IMR-90 (cell line): Measurements from ENCODE around the gene RSRC2. TPM values are rescaled to one million over a fixed set of nuclear protein-coding genes. Genes with fewer than 3 reads are reported as not detected.

ENCODE experiments used
- ATAC-seq: fragments of 200-7000 bp; cut with Tn5 transposase; 2 replicates; pipeline ENCODE4 v1.9.1; 2020; ENCODE audit warnings: low read depth, mild to moderate bottlenecking, moderate library complexity
- BruUV-seq: library from RNA; stranded (reverse); fragments of 400-500 nt; replicated peaks from 2 replicates; lab custom pipeline; 2021; lab: Mats Ljungman, UMichigan
- CTCF ChIA-PET: fragments of 300-600 bp; formaldehyde crosslinking; extraction: SDS; loops from one replicate; lab custom pipeline; 2021; ENCODE audit warnings: antibody characterized with exemption; lab: Yijun Ruan, JAX
- POLR2A ChIA-PET: fragments of 300-600 bp; sonication (Branson Sonifier 250); formaldehyde crosslinking; loops from one replicate; lab custom pipeline; 2022; ENCODE audit warnings: antibody characterized with exemption; ENCODE audit not compliant: unreplicated experiment; lab: Charles Lee
- DNase-seq: peaks from one replicate; pipeline ENCODE4 v3.0.0; 2013
- H2AFZ ChIP-seq: replicated peaks from 2 replicates; pipeline ENCODE3; 2013; ENCODE audit warnings: low read length, mild to moderate bottlenecking; ENCODE audit not compliant: poor library complexity
- H2AK5ac ChIP-seq: 2 replicates; pipeline ENCODE4 v1.6.1; 2013; ENCODE audit warnings: low read depth, low read length, inconsistent platforms
- H2AK9ac ChIP-seq: replicated peaks from 2 replicates; pipeline ENCODE3; 2013; ENCODE audit warnings: mild to moderate bottlenecking, low read depth, low read length, moderate library complexity; ENCODE audit not compliant: poor library complexity
- H2BK120ac ChIP-seq: 2 replicates; pipeline ENCODE4 v1.6.1; 2013; ENCODE audit warnings: low read depth, low read length, inconsistent platforms
- H2BK15ac ChIP-seq: 3 replicates; pipeline ENCODE4 v1.6.1; 2013; ENCODE audit warnings: low read depth, low read length, inconsistent platforms
- H2BK20ac ChIP-seq: 2 replicates; pipeline ENCODE4 v1.6.1; 2013; ENCODE audit warnings: low read depth, mild to moderate bottlenecking, inconsistent platforms, low read length, moderate library complexity
- H2BK5ac ChIP-seq: 2 replicates; pipeline ENCODE4 v1.6.1; 2013; ENCODE audit warnings: mild to moderate bottlenecking, low read depth, low read length, inconsistent platforms; ENCODE audit not compliant: poor library complexity, severe bottlenecking
- H3K14ac ChIP-seq: replicated peaks from 2 replicates; pipeline ENCODE4 v1.6.1; 2013; ENCODE audit warnings: low read depth, low read length, inconsistent platforms
- H3K18ac ChIP-seq: 2 replicates; pipeline ENCODE4 v1.6.1; 2013; ENCODE audit warnings: low read depth, low read length, control low read depth
- H3K23ac ChIP-seq: 2 replicates; pipeline ENCODE4 v1.6.1; 2013; ENCODE audit warnings: low read depth, low read length, inconsistent platforms
- H3K27ac ChIP-seq: 2 replicates; pipeline ENCODE4 v1.5.1; 2013; ENCODE audit warnings: mild to moderate bottlenecking, control low read depth, low read length; ENCODE audit not compliant: insufficient read depth
- H3K27me3 ChIP-seq: 2 replicates; pipeline ENCODE4 v1.6.1; 2013; ENCODE audit warnings: low read length; ENCODE audit not compliant: control insufficient read depth, insufficient read depth
- H3K36me3 ChIP-seq: 2 replicates; pipeline ENCODE4 v1.6.1; 2013; ENCODE audit warnings: low read length, mixed read lengths; ENCODE audit not compliant: control insufficient read depth, insufficient read depth
- H3K4ac ChIP-seq: 2 replicates; pipeline ENCODE4 v1.6.1; 2013; ENCODE audit warnings: low read depth, low read length, inconsistent platforms
- H3K4me1 ChIP-seq: 2 replicates; pipeline ENCODE4 v1.6.1; 2013; ENCODE audit warnings: low read length, mixed read lengths; ENCODE audit not compliant: control insufficient read depth, insufficient read depth
- H3K4me2 ChIP-seq: 2 replicates; pipeline ENCODE4 v1.6.1; 2013; ENCODE audit warnings: low read depth, mild to moderate bottlenecking, control low read depth, low read length, moderate library complexity
- H3K4me3 ChIP-seq: 2 replicates; pipeline ENCODE4 v1.5.1; 2013; ENCODE audit warnings: low read depth, mild to moderate bottlenecking, control low read depth, low read length, moderate library complexity; ENCODE audit not compliant: insufficient read depth
- H3K56ac ChIP-seq: 2 replicates; pipeline ENCODE4 v1.6.1; 2013; ENCODE audit warnings: low read length, inconsistent platforms; ENCODE audit not compliant: insufficient read depth; ENCODE audit errors: extremely low read depth
- H3K79me1 ChIP-seq, 2 experiments: 2 replicates each; pipeline ENCODE4 v1.6.1; 2013; ENCODE audit warnings: low read length in 2 of 2, inconsistent platforms in 1 of 2, low read depth in 1 of 2
- H3K9ac ChIP-seq: 2 replicates; pipeline ENCODE4 v1.6.1; 2013; ENCODE audit warnings: low read depth, low read length, control low read depth
- H3K9me1 ChIP-seq: 2 replicates; pipeline ENCODE4 v1.6.1; 2013; ENCODE audit warnings: low read length, inconsistent platforms; ENCODE audit not compliant: insufficient read depth
- H3K9me3 ChIP-seq: 2 replicates; pipeline ENCODE4 v1.6.1; 2013; ENCODE audit warnings: low read length; ENCODE audit not compliant: control insufficient read depth, insufficient read depth
- H4K20me1 ChIP-seq: 2 replicates; pipeline ENCODE4 v1.6.1; 2013; ENCODE audit warnings: low read length, inconsistent platforms; ENCODE audit not compliant: insufficient read depth
- H4K5ac ChIP-seq: 2 replicates; pipeline ENCODE4 v1.6.1; 2013; ENCODE audit warnings: mild to moderate bottlenecking, low read depth, low read length, control low read depth
- H4K8ac ChIP-seq, 2 experiments: 2 replicates each; pipeline ENCODE4 v1.6.1; 2013; ENCODE audit warnings: low read depth in 2 of 2, low read length in 2 of 2, control low read depth in 1 of 2, inconsistent platforms in 1 of 2
- H4K91ac ChIP-seq: 2 replicates; pipeline ENCODE4 v1.6.1; 2013; ENCODE audit warnings: low read depth, low read length, inconsistent platforms; ENCODE audit not compliant: insufficient read depth
- CEBPB ChIP-seq: IDR thresholded peaks from 2 replicates; pipeline ENCODE4 v1.6.1; 2012; ENCODE audit warnings: low read depth, low read length, improper control_type of control experiment
- CTCF ChIP-seq: conservative IDR thresholded peaks from 2 replicates; pipeline ENCODE4 v1.5.1; 2012; ENCODE audit warnings: mild to moderate bottlenecking, low read depth, low read length, improper control_type of control experiment
- ELK1 ChIP-seq: fragments of 150-350 bp; IDR thresholded peaks from 2 replicates; pipeline ENCODE4 v1.6.1; 2016; ENCODE audit warnings: low read depth, mild to moderate bottlenecking, low read length, moderate library complexity, borderline replicate concordance
- MXI1 ChIP-seq: IDR thresholded peaks from 2 replicates; pipeline ENCODE4 v1.6.1; 2012; ENCODE audit warnings: low read depth, mild to moderate bottlenecking, low read length, moderate library complexity, borderline replicate concordance
- POLR2A ChIP-seq: IDR thresholded peaks from 2 replicates; pipeline ENCODE4 v1.6.1; 2012; ENCODE audit warnings: mild to moderate bottlenecking, low read depth, low read length
- RAD21 ChIP-seq: IDR thresholded peaks from 2 replicates; pipeline ENCODE4 v1.6.1; 2012; ENCODE audit warnings: low read length, improper control_type of control experiment
- SMC3 ChIP-seq: fragments of 150-350 bp; IDR thresholded peaks from 2 replicates; pipeline ENCODE4 v1.6.1; 2016; ENCODE audit warnings: low read depth, mild to moderate bottlenecking, antibody characterized with exemption, low read length, moderate library complexity
- WGBS, 2 experiments: methylation state at CpG; one replicate each; pipeline versions ENCODE4 v1.1.5 to v1.1.7; 2013; ENCODE audit warnings: missing lambda C conversion rate in 2 of 2; ENCODE audit not compliant: insufficient read length in 1 of 2; ENCODE audit errors: extremely low coverage in 2 of 2; 5-methylcytosine and 5-hydroxymethylcytosine counted together
- dilution Hi-C: fragments of 300-500 bp; cut with HindIII; formaldehyde crosslinking; loops from one replicate; pipeline ENCODE4 v1.14.3; 2018; ENCODE audit warnings: low sequenced_read_pairs; ENCODE audit not compliant: unreplicated experiment
- in situ Hi-C: fragments of 300-500 bp; cut with MboI; formaldehyde crosslinking; loops from 3 replicates; pipeline ENCODE4 v1.14.3; 2019; ENCODE audit warnings: low sequenced_read_pairs, inconsistent platforms, mixed read lengths
- intact Hi-C: fragments of 100-400 bp; cut with micrococcal nuclease; formaldehyde crosslinking; loops from 2 replicates; pipeline ENCODE4 v1.10.0; 2022
- polyA plus RNA-seq, 3 experiments: library from polyadenylated mRNA; depleted of rRNA; stranded (reverse); fragments of >200 nt; gene quantifications; 2 replicates each; pipeline ENCODE4 v1.2.3, GENCODE V29; 2012; ENCODE audit warnings: low replicate concordance in 1 of 3
- total RNA-seq: library from RNA; depleted of rRNA; stranded (reverse); fragments of >200 nt; gene quantifications from 2 replicates; pipeline ENCODE4 v1.2.3, GENCODE V29; 2012

RSRC2 gene
- total and polyA plus RNA-seq, 2 of the 4 experiments (the other 2 are of a cell fraction) = 18.6 to 31.5 TPM

- POLR2A ChIA-PET = no interaction called here
- no peak for ATAC-seq
- no peak overlapping the region for H2AK9ac ChIP-seq
- no peaks in the 10 kb centered on the region for H3K9me1 ChIP-seq
- no peak overlapping the region for H3K18ac ChIP-seq
- H4K20me1 ChIP-seq = no peaks in the 10 kb centered on the region
- H3K4ac ChIP-seq = no peak overlapping the region
- H3K27me3 ChIP-seq = no peaks in the 10 kb centered on the region
- no peak overlapping the region for H2BK5ac ChIP-seq
- no peak overlapping the region for H3K56ac ChIP-seq
- no peaks in the 10 kb centered on the region for H3K9me3 ChIP-seq
- CTCF ChIA-PET = no interaction called here
- H3K4me1 ChIP-seq = no peaks in the 10 kb centered on the region
- in situ Hi-C loops (no loop called here), dilution Hi-C loops (no loop called here), intact Hi-C loops (no loop called here)
- H2AFZ ChIP-seq = no peak overlapping the region
- no peak overlapping the region for H4K5ac ChIP-seq
- no peak for DNase-seq
- H3K4me3 ChIP-seq = no peak overlapping the region
- H3K27ac ChIP-seq = no peak overlapping the region
- H2BK20ac ChIP-seq = no peak overlapping the region
- H3K79me1 ChIP-seq = peaks cover 0 to 3% of the 10 kb centered on the region in 2 experiments; a peak in 1 of 4 replicates
- no peak overlapping the region for H4K91ac ChIP-seq
- no peak overlapping the region for H3K23ac ChIP-seq
- no peak overlapping the region for H3K9ac ChIP-seq
- no peak overlapping the region for H2BK120ac ChIP-seq
- BruUV-seq = no TSS peak
- peaks cover 4% of the 10 kb centered on the region; the same call in 1 of the 2 replicates for H3K36me3 ChIP-seq
- WGBS, 2 experiments = 100% methylated on average over 1 of the region's 2 CpGs; no CpG with 5 or more reads in 1 of the 2 experiments
- TF ChIP-seq ELK1 (no peak), POLR2A (no peak), RAD21 (no peak), SMC3 (no peak), CEBPB (no peak), MXI1 (no peak), CTCF (no peak)
- H3K14ac ChIP-seq = no peak overlapping the region
- H2AK5ac ChIP-seq = no peak overlapping the region
- no peak overlapping the region for H2BK15ac ChIP-seq
- no peak overlapping the region for H3K4me2 ChIP-seq
- H4K8ac ChIP-seq = no peak overlapping the region
Observed at GRCh38 chr12:122544537-122544936, 17.8 kb upstream of the RSRC2 start.
